NB4 (cell line): ENCODE data around the gene TVP23C.
A peak's percentile ranks its signal among the peaks of the same experiment; 100 is the strongest.

Source experiments
- DNase-seq: peaks from one replicate; pipeline ENCODE4 v3.0.0; 2010; ENCODE audit warnings: low read depth
- H3K4me3 ChIP-seq: one replicate; pipeline ENCODE4 v1.5.1; 2011; ENCODE audit warnings: mild to moderate bottlenecking, low read depth, low read length, moderate library complexity
- MYC ChIP-seq: IDR thresholded peaks from 2 replicates; pipeline ENCODE4 v1.6.1; 2011; ENCODE audit warnings: low read depth, low read length
- POLR2A ChIP-seq: IDR thresholded peaks from 2 replicates; pipeline ENCODE4 v1.6.1; 2011; ENCODE audit warnings: mild to moderate bottlenecking; ENCODE audit not compliant: insufficient read length; ENCODE audit errors: extremely low read depth
- TF ChIP-seq, protein P1 (sequence below): IDR thresholded peaks from 2 replicates; pipeline ENCODE4 v1.6.1; 2011; ENCODE audit warnings: low read depth, low read length
- TF ChIP-seq, protein P2 (sequence below): IDR thresholded peaks from one replicate; pipeline ENCODE4 v1.5.1; 2012; ENCODE audit warnings: low read depth, low read length

Gene TVP23C

DNA sequence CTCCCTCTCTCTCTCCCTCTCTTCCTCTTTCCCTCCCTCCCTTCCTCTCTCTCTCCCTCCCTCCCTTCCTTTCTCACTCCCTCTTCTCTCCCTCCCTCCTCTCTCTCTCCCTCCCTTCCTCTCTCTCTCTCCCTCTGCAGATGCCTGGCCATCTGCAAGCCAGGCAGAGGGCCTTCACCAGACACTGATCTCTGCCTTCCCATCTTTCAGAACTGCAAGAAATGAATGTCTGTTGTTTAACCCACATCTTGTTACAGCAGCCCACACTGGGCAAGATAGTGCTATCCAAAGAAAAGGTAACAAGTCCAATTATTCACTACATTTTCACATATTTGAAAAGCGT, 69.6 kb downstream of the TVP23C start:
- no peak overlapping the region for H3K4me3 ChIP-seq
- no peak for DNase-seq
- TF ChIP-seq, protein P1, sequence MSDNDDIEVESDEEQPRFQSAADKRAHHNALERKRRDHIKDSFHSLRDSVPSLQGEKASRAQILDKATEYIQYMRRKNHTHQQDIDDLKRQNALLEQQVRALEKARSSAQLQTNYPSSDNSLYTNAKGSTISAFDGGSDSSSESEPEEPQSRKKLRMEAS = no peak
- TF ChIP-seq MYC (no peak), POLR2A (no peak)
- TF ChIP-seq, protein P2, sequence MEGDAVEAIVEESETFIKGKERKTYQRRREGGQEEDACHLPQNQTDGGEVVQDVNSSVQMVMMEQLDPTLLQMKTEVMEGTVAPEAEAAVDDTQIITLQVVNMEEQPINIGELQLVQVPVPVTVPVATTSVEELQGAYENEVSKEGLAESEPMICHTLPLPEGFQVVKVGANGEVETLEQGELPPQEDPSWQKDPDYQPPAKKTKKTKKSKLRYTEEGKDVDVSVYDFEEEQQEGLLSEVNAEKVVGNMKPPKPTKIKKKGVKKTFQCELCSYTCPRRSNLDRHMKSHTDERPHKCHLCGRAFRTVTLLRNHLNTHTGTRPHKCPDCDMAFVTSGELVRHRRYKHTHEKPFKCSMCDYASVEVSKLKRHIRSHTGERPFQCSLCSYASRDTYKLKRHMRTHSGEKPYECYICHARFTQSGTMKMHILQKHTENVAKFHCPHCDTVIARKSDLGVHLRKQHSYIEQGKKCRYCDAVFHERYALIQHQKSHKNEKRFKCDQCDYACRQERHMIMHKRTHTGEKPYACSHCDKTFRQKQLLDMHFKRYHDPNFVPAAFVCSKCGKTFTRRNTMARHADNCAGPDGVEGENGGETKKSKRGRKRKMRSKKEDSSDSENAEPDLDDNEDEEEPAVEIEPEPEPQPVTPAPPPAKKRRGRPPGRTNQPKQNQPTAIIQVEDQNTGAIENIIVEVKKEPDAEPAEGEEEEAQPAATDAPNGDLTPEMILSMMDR = no peak

DNA sequence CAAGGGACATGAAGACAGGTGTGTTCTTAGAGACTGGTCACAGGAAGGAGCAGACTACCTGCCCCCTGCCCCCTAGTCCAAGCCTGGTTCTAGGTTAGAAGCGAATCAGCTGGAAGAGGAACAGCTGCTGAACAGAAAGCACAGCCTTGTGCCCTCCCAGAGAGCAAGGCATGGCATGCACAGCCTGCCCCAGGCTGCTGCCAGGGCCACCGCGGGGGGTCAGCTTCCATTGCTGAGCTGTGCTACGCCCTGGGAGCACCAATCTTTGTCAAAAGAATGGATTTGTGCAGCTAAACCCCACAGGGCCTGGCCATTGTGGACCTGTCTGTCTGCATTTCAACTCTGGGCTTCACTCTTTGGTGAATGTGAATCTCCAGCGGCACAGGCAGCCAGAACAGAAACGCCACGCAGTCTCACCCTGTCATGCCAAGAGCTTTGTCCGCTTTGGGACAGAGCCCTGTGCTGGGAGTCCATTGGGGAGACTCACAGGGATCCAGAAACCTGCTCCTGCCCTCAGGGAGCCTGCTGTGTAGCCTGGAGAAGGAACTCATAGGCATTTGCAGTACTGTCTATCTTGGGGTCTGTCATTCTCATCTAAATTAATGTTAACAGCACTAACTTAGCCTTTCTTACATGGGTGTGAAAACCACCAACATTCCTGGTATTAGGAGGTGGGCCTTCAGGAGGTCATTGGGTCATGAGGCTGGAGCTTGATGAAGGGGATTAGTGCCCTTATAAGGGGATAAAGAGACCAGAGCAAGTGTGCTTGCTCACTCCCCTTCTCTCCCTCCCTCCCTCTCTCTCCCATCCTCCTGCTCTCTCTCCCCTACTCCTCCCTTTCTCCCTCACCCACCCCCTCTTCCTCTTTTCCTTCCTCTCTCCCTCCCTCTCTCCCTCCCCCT, 70.2 kb downstream of the TVP23C start:
- DNase-seq = no peak
- no peak overlapping the region for H3K4me3 ChIP-seq
- TF ChIP-seq POLR2A (no peak), MYC (no peak)
- TF ChIP-seq, protein P1 = no peak
- TF ChIP-seq, protein P2 = no peak

DNA sequence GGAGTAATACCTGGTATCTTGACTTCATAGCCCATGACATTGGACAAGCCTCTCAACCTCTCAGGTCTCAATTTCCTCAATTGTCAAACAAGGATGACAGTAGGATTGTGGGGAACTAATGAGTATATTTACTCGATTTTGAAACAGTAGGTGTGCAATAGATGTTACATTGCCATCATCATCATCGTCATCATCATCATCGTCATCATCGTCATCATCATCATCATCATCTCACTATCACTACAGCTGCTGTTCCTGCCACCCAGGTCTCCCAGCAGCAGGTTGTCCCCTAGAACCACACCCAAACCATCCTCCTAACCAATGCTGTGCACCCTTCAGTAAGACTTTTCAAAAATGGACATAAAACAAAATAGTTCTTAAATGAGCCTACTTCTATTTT, 71.1 kb downstream of the TVP23C start:
- no peak for DNase-seq
- H3K4me3 ChIP-seq = no peak overlapping the region
- TF ChIP-seq POLR2A (no peak), MYC (no peak)
- TF ChIP-seq, protein P1 = no peak
- TF ChIP-seq, protein P2 = no peak

DNA sequence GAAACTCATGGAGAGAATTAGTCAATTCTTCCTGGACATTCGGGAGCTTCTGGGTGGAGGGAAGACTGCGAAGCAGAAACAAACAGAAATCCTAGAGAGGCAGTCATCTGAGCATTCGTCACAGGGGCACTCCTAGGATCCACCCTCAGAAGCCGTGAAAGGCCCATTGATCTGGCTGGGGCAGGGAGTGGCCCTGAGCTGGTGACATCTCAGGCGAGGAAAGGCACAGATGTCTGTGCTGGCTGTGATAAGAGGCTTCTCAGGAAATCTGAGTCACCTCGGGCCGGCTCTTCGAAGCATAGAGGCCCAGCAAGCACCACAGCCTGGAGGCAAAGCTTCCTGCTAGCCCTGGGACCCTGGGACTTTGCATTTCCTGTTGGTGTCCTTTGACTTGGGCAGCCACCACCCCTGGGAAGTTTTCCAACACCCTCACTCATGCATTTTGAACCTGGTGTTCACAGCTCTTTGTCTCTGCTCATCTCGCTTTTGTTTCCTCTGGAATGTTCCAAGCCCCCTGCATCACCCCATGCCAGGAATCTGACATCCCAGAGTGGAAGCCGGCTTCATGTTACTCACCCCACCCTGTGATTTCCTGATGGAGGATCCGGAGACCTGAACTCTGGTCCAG, 72.5 kb downstream of the TVP23C start:
- TF ChIP-seq, protein P2 = no peak
- no peak for TF ChIP-seq MYC
- TF ChIP-seq, protein P1 = no peak
- TF ChIP-seq POLR2A = no peak
- peak; percentile 14 for DNase-seq

DNA sequence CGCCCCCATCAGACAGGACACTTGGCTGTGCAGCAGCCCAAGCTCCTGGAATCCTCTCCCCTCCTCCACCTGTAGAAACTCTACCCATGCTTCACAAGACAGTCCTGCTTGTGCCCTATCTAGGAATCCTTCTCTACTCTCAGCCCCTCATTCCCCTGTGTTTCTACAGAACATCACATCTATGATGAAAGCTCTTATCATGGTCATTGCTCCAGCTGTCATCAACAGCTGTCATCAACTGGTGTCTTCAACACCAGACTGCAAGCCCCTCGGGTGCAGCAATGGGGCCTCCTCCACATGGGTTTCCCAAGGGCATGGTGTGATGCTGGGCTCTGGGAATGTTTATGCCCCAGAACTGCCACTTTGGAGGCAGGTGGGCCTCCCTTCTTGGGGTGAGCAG, 74.7 kb downstream of the TVP23C start:
- no peak for TF ChIP-seq POLR2A
- TF ChIP-seq MYC = no peak
- H3K4me3 ChIP-seq = no peak overlapping the region
- no peak for DNase-seq

More for the DNA sequence above, 72.5 kb downstream of the TVP23C start:
- H3K4me3 ChIP-seq = no peak overlapping the region

DNA sequence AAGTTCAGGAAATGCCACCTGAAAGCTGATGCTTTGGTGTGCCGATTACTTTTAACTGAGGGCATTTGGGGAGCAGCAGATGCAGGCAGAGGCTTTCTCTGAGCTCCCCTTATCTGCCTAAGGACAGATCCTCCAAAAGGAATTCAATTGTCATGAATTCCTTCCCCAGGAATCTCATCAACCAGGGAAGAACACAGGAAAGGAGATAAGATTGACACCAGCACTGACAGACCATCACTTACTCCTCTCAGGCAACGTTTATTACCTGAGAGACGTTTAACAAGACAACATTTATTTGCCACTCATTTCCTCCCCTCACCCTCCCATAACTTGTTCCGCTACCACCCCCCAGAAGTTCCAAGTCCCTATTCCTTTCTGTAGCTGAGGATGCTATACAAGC, 78.2 kb downstream of the TVP23C start:
- TF ChIP-seq POLR2A (no peak), MYC (no peak)
- TF ChIP-seq, protein P2 = no peak
- TF ChIP-seq, protein P1 = no peak
- H3K4me3 ChIP-seq = no peak overlapping the region
- DNase-seq = no peak
